Effector memory CD4-positive, alpha-beta T cell (primary cell): ENCODE data around the gene BLOC1S6.
A peak's percentile ranks its signal among the peaks of the same experiment; 100 is the strongest.

Source experiments
- DNase-seq, 3 donors: peaks; one replicate each; pipeline ENCODE4 v3.0.0-alpha.2; 2020
- H3K27ac ChIP-seq: 2 replicates; pipeline ENCODE4 v1.7.0; 2013; ENCODE audit warnings: mild to moderate bottlenecking, low read length, moderate library complexity; ENCODE audit not compliant: insufficient read depth, poor library complexity, severe bottlenecking
- H3K27me3 ChIP-seq: replicated peaks from 2 replicates; pipeline ENCODE4 v1.7.0; 2013; ENCODE audit warnings: mild to moderate bottlenecking, low read length; ENCODE audit not compliant: insufficient read depth, control insufficient read depth, poor library complexity, severe bottlenecking
- H3K36me3 ChIP-seq: 2 replicates; pipeline ENCODE4 v1.7.0; 2013; ENCODE audit warnings: mild to moderate bottlenecking, low read length, moderate library complexity; ENCODE audit not compliant: control insufficient read depth, insufficient read depth
- H3K4me1 ChIP-seq: 2 replicates; pipeline ENCODE4 v1.7.0; 2013; ENCODE audit warnings: low read length, mild to moderate bottlenecking; ENCODE audit not compliant: control insufficient read depth, insufficient read depth, poor library complexity, severe bottlenecking
- H3K4me3 ChIP-seq: 2 replicates; pipeline ENCODE4 v1.7.0; 2013; ENCODE audit warnings: low read length, low read depth, mild to moderate bottlenecking; ENCODE audit not compliant: insufficient read depth, poor library complexity, severe bottlenecking
- H3K9me3 ChIP-seq: 2 replicates; pipeline ENCODE4 v1.7.0; 2013; ENCODE audit warnings: mild to moderate bottlenecking, low read length, moderate library complexity; ENCODE audit not compliant: control insufficient read depth

BLOC1S6 gene

GRCh38 chr15:45637141-45637540 is 50.0 kb downstream of the BLOC1S6 start:
- Histone ChIP-seq H3K36me3 (peaks cover 5% of the 10 kb centered on the region), H3K4me3 (peak overlapping the region; percentile 28), H3K27ac (peak overlapping the region; percentile 34), H3K27me3 (no peaks in the 10 kb centered on the region), H3K9me3 (no peaks in the 10 kb centered on the region), H3K4me1 (peaks cover 21% of the 10 kb centered on the region)
- DNase-seq, result no peak

- Histone ChIP-seq H3K9me3 (no peaks in the 10 kb centered on the region), H3K27ac (peak overlapping the region; percentile 34), H3K4me1 (peaks cover 21% of the 10 kb centered on the region), H3K36me3 (peaks cover 5% of the 10 kb centered on the region), H3K27me3 (no peaks in the 10 kb centered on the region), H3K4me3 (peak overlapping the region; percentile 28)
- DNase-seq, result peak in 2 of 3 donors; percentile 14 to 26
Observed at GRCh38 chr15:45637552-45638033, 50.4 kb downstream of the BLOC1S6 start.

- Histone ChIP-seq H3K27me3 (no peaks in the 10 kb centered on the region), H3K36me3 (peaks cover 5% of the 10 kb centered on the region), H3K4me3 (no peak overlapping the region), H3K4me1 (peaks cover 26% of the 10 kb centered on the region), H3K9me3 (no peaks in the 10 kb centered on the region), H3K27ac (no peak overlapping the region)
- no peak for DNase-seq
Observed at GRCh38 chr15:45640616-45641015, 53.4 kb downstream of the BLOC1S6 start.

- Histone ChIP-seq H3K9me3 (no peaks in the 10 kb centered on the region), H3K36me3 (peaks cover 5% of the 10 kb centered on the region), H3K4me1 (peaks cover 25% of the 10 kb centered on the region), H3K27me3 (no peaks in the 10 kb centered on the region), H3K4me3 (no peak overlapping the region), H3K27ac (no peak overlapping the region)
- DNase-seq, result no peak
Observed at GRCh38 chr15:45641374-45641781, 54.2 kb downstream of the BLOC1S6 start.

- H3K27ac ChIP-seq, result no peak overlapping the region
- no peaks in the 10 kb centered on the region for H3K9me3 ChIP-seq
- DNase-seq, result no peak
- no peaks in the 10 kb centered on the region for H3K27me3 ChIP-seq
- peaks cover 5% of the 10 kb centered on the region for H3K36me3 ChIP-seq
- no peak overlapping the region for H3K4me3 ChIP-seq
- peaks cover 20% of the 10 kb centered on the region for H3K4me1 ChIP-seq
Observed at GRCh38 chr15:45641999-45642932, 55.1 kb downstream of the BLOC1S6 start.

GRCh38 chr15:45644437-45644836 is 57.3 kb downstream of the BLOC1S6 start:
- Histone ChIP-seq H3K9me3 (no peaks in the 10 kb centered on the region), H3K27ac (no peak overlapping the region), H3K36me3 (peaks cover 3% of the 10 kb centered on the region), H3K4me1 (peaks cover 19% of the 10 kb centered on the region), H3K4me3 (no peak overlapping the region), H3K27me3 (no peaks in the 10 kb centered on the region)
- no peak for DNase-seq

- Histone ChIP-seq H3K36me3 (no peaks in the 10 kb centered on the region), H3K27me3 (no peaks in the 10 kb centered on the region), H3K9me3 (no peaks in the 10 kb centered on the region), H3K4me1 (peaks cover 19% of the 10 kb centered on the region), H3K27ac (no peak overlapping the region), H3K4me3 (no peak overlapping the region)
- no peak for DNase-seq
Observed at GRCh38 chr15:45645026-45645980, 58.1 kb downstream of the BLOC1S6 start.

GRCh38 chr15:45646220-45646619 is 59.0 kb downstream of the BLOC1S6 start:
- Histone ChIP-seq H3K4me3 (no peak overlapping the region), H3K4me1 (peaks cover 19% of the 10 kb centered on the region), H3K36me3 (no peaks in the 10 kb centered on the region), H3K9me3 (no peaks in the 10 kb centered on the region), H3K27me3 (no peaks in the 10 kb centered on the region), H3K27ac (no peak overlapping the region)
- DNase-seq, result no peak

GRCh38 chr15:45647828-45648227 is 60.6 kb downstream of the BLOC1S6 start:
- Histone ChIP-seq H3K4me1 (peaks cover 19% of the 10 kb centered on the region), H3K4me3 (no peak overlapping the region), H3K27ac (no peak overlapping the region), H3K36me3 (no peaks in the 10 kb centered on the region), H3K27me3 (no peaks in the 10 kb centered on the region), H3K9me3 (no peaks in the 10 kb centered on the region)
- no peak for DNase-seq
